Stimulated activated CD8-positive, alpha-beta memory T cell treated with anti-CD3 and anti-CD28 coated beads, Interleukin-15, amount 100 ng/mL, for 1 hour (primary cell): ENCODE measurements around the gene SSBP3.
"Not testable (repeated sequence)": the region's sequence is repeated elsewhere in the genome, so short reads cannot be mapped to it uniquely, and the experiment has no call there.

ENCODE experiments used
- DNase-seq: peaks from one replicate; pipeline ENCODE4 v3.0.0-alpha.2; 2020; ENCODE audit warnings: low read depth

Gene SSBP3

GRCh38 chr1:54239631-54240031 lies 166.6 kb downstream of the SSBP3 start:
- DNase-seq = no peak

- no peak for DNase-seq
Observed at GRCh38 chr1:54239035-54239383, 167.2 kb downstream of the SSBP3 start.

GRCh38 chr1:54238353-54239034 lies 167.7 kb downstream of the SSBP3 start:
- DNase-seq = no peak

DNA sequence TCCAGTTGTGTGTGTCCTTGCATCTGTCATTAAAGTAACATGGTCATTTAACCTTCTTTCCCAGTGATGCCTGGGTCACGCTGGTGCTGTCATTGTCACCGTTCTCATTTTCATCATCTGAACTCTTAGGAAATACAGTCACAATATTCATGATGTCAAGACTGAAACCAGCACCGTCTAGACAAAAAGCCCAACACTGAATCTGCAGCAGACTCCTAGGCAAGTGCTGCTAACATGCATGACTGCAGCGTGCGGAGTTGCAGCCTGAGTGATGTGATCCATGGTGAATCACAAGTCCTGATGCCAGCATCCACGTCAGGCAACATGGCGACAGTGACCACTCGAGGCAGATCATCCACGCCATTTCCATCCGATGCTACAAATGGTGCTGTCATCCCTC lies 168.6 kb downstream of the SSBP3 start:
- no peak for DNase-seq

- no peak for DNase-seq
Observed at GRCh38 chr1:54234284-54234683, 171.9 kb downstream of the SSBP3 start.

DNA sequence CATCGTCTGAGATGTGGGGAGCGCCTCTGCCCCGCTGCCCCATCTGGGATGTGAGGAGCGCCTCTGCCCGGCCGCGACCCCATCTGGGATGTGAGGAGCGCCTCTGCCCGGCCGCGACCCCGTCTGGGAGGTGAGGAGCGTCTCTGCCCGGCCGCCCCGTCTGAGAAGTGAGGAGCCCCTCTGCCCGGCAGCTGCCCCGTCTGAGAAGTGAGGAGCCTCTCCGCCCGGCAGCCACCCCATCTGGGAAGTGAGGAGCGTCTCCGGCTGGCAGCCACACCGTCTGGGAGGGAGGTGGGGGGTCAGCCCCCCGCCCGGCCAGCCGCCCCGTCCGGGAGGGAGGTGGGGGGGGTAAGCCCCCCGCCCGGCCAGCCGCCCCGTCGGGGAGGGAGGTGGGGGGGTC lies 173.0 kb downstream of the SSBP3 start:
- DNase-seq = not testable (repeated sequence)

DNA sequence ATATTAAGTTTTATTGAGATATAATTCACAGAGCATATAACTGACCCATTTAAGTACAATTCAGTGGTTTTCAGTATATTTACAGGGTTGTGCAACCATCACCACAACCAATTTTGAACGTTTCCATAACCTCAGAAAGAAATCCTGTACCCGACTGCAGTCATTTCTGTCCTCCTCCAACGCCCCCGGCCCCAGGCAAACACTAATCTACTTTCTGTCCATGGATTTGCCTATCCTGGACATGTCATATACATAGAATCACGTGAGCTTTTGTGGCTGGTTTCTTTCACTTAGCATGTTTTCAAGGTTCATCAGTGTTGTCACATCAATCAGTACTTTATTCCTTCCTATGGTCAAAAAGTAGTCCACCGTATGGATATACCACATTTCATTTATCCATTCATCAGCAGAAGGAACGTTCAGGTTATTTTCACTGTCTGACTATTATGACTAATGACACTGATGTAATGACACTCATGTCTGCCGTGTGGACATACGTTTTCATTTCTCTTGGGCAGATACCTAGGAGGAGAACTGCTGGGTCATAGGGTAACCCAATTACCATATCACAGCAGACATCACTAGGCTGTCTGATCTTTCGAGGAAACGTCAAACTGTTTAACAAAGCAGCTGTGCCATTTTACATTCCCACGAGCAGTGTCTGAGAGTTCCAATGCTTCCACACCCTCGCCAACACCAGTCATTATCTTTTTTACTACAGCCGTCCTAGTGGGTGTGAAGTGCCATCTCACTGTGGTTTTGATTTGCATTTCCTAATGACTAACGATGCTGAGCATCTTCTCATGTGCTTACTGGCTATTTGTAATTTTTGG lies 175.5 kb downstream of the SSBP3 start:
- no peak for DNase-seq

DNA sequence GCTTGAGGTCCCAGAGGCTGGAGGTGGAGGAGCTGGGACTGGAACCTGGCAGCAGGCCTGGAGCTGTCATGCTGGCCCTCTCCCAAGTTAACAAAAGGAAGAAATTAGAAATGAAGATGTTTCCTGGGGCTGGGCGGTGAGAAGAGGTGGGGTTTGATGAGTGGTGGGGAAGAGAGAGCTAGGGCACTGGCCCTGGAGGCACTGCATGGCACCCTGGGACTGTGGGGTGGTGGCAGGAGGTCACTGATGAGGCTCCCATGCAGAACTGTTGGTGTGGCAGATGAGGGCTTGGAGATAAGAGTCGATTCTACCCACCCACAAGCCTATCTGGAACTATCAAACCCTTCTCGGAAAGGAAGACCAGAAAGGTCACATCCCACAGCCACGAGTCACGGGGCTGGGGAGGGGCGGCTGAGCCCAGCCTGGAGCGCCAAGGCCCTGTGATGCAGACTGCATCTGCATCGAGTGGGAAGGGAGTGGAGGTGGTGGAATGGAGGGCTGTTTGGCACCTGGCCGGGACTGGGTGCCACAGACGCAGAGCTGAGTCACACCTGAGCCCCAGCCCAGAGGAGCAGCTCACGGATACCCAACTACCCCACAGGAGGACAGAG lies 176.8 kb downstream of the SSBP3 start:
- DNase-seq = no peak

- DNase-seq = no peak
Observed at GRCh38 chr1:54228638-54229079, 177.5 kb downstream of the SSBP3 start.

- DNase-seq = no peak
Observed at GRCh38 chr1:54227891-54228310, 178.3 kb downstream of the SSBP3 start.

GRCh38 chr1:54227091-54227602 lies 179.0 kb downstream of the SSBP3 start:
- no peak for DNase-seq

GRCh38 chr1:54225986-54226559 lies 180.1 kb downstream of the SSBP3 start:
- DNase-seq = no peak

DNA sequence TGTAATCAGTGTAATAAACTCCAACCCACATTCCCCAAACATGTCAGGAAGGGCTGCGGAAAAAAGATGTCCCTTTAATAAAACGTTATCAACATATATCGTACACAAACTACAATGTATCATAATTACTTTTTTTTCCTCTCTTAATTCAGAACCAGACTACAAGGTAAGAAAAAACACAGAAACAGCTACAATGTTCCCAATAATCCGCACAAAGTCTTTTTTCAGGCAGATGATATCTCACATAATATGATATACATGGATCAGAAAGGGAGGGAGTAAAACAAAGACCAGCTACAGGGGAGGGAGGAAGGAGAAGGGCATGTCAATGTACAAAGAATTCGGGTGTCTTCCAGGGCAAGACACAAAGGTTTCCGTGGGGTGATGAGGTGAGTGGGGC lies 180.8 kb downstream of the SSBP3 start:
- no peak for DNase-seq

GRCh38 chr1:54224233-54224632 lies 182.0 kb downstream of the SSBP3 start:
- DNase-seq = no peak

DNA sequence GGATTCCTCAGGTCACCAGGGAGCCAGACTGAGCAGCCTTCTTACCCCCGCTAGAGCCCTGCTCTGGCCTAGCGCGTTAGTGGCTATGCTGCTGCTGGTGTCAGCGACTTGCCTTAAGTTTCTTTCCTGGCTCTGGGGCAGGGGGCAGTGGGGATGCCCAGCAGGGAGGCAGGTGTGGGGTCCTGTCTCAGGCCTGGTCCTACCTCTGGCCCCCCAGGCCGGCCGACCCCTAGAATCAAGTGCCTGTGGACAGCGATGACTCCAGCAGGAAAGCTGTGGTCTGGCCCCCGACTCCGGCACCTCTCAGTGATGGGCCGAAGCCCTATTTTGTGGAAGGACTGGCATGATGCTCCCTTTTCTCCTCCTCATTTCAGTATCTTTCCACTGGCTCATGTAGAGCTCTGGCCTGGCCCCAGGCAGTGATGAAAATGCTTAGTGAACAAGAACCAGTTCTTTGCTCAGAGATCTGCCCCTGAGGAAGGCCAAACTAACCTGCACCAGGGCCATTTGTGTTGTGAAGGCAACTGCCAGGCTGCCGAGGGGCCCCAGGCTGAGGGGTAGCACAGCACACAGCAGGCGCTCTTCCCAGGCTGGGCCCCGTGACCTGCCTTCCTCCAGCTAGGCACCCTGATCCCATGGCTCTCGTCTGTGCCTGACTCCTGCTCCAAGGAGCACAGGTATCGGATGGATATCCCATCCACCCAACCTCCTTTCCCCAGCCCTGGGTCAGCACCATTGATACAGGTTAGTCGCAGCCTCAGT lies 182.6 kb downstream of the SSBP3 start:
- DNase-seq = no peak

- no peak for DNase-seq
Observed at GRCh38 chr1:54222711-54223110, 183.5 kb downstream of the SSBP3 start.

GRCh38 chr1:54221867-54222484 lies 184.2 kb downstream of the SSBP3 start:
- no peak for DNase-seq

- DNase-seq = no peak
Observed at GRCh38 chr1:54221113-54221834, 184.9 kb downstream of the SSBP3 start.

DNA sequence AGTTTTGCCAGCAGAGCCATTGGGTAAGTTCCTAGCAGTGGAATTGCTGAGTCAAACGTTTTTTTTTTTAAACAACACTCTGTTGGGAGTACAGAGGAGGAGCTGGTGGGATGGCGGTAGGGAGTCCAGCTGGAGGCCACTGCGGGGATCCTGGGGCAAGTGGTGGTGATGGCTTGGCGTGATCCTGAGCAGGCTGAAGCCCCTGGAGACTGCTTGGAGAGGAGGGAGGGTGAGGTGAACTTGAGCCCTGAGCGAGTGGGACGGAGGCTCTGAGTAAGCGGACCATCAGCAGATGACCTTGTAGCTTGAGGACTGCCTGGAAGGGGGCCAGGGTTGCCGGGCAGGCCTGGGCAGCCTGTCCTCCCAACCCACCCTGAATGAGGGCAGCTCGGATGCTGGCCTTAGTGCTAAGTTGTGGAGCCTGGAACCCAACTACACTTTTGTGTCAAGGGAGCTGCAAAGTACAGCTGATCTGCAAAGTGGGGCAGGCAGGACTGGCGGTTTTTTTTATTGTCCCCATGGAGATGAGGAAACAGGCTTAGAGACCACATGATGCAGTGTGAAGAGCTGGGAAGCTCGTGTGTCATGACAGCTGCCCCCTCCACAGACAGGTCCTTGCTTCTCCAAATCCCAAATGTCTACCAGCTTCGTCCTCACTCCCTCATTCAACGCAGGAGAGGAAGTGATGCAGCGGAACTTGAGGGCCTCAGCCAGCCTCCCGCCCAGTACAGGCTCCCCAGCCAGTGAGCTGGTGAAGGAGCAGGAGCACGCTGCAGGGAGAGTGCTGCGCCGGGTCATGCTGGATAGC lies 186.0 kb downstream of the SSBP3 start:
- no peak for DNase-seq

- no peak for DNase-seq
Observed at GRCh38 chr1:54219688-54220003, 186.5 kb downstream of the SSBP3 start.
